Occipital lobe (tissue), 2 donors: Measurements from ENCODE around the gene PEX13. TPM values are rescaled to one million over a fixed set of nuclear protein-coding genes. Genes with fewer than 3 reads are reported as not detected.
"Not testable (repeated sequence)": the region's sequence is repeated elsewhere in the genome, so short reads cannot be mapped to it uniquely, and the experiment has no call there.

Source experiments
- DNase-seq: peaks from one replicate; lab custom pipeline; 2025; lab: John Stamatoyannopoulos, UW
- total RNA-seq: library from RNA; depleted of rRNA; stranded (reverse); fragments of >200 nt; gene quantifications from one replicate; pipeline ENCODE4 v1.2.3, GENCODE V29; 2014

Gene PEX13
- total RNA-seq, 1 donor from 2014 or later, result 79.2 TPM

DNA sequence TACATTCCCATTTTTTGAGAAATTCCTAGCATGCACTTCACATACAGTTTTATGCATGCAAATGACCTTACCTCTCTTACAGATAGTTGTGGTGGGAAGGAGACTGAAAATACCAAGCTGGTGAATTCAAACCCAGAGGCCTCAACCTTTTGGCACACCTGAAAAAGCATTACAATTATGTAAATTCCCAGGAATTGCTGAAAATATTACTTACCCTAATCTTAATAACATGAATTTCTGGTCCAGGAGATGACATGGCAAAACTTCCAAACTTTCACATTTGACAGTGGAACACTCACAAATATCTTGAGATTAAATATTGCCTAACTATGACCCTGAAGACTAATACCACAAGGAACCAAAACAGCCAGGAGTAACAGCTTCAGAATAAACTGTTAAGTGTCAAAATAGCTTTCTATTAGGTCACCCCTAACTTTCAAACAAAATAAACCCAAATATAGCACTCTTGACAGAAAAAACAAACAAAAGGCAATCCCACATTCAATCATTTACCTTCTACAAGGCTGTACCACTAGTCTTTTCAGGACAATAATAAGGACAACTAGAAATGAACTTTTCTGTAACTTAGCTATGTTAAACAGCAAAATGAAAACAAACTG lies 10.9 kb upstream of the PEX13 start:
- no peak for DNase-seq

GRCh38 chr2:61009355-61009754 lies 8.2 kb upstream of the PEX13 start:
- DNase-seq, result no peak

- no peak for DNase-seq
Observed at GRCh38 chr2:61011678-61012077, 5.8 kb upstream of the PEX13 start.

DNA sequence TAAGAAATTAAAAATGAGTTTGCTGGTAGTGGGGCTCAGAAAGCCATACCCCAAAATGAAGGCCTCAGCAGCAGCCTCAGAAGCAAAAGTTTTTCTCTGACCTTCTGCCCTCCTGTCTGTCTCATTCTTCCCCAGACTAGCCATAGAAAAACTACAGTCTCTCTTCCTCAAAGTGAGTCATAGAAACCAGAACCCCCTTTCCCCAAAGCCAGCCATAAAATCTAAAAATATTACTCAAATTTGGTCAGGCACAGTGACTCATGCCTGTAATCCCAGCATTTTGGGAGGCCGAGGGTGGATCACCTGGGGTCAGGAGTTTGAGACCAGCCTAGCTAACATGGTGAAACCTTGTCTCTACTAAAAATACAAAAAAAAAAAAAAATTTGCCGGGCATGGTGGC lies 5.2 kb upstream of the PEX13 start:
- not testable (repeated sequence) for DNase-seq

GRCh38 chr2:61013382-61013781 lies 4.1 kb upstream of the PEX13 start:
- no peak for DNase-seq

GRCh38 chr2:61014763-61015162 lies 2.8 kb upstream of the PEX13 start:
- no peak for DNase-seq

DNA sequence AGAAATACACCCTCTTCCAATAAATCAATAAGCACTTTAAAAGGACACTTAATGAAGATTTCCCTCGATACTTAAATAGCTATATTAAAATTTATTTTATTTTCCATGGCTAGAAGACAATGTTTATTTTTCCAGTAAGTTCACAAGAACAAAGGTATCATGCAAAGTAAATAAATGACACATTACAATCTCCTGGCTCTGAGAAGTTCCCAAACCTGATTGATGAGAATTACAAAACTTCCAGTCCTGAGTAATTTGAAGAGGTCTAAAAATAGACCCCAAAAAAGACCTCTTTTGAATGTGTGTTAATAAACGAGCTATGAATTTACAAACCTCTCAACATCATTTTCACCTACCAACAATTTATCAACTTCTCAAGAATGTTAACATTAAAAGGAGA lies 1.5 kb upstream of the PEX13 start:
- no peak for DNase-seq

- no peak for DNase-seq
Observed at GRCh38 chr2:61016392-61017002, 1.0 kb upstream of the PEX13 start.

GRCh38 chr2:61017003-61017555 lies 441 bp upstream of the PEX13 start:
- peak; percentile 85 for DNase-seq

GRCh38 chr2:61018318-61018755 lies 817 bp downstream of the PEX13 start:
- DNase-seq, result no peak

GRCh38 chr2:61018798-61019197 lies 1.3 kb downstream of the PEX13 start:
- DNase-seq, result no peak

DNA sequence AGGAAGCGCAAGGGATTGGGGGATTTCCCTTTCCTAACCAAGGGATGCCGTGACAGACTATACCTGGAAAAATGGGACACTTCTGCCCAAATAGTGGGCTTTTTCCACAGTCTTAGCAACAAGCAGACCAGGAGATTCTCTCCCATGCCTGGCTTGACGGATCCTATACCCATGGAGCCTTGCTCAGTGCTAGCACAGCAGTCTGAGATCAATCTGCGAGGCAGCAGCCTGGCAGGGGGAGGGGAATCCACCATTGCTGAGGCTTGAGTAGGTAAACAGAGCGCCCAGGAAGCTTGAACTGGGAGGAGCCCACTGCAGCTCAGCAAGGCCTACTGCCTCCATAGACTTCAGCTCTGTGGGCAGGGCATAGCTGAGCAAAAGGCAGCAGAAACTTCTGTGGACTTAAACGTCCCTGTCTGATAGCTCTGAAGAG lies 3.7 kb downstream of the PEX13 start:
- no peak for DNase-seq

GRCh38 chr2:61023670-61024069 lies 6.2 kb downstream of the PEX13 start:
- DNase-seq, result no peak

GRCh38 chr2:61029533-61029932 lies 12.0 kb downstream of the PEX13 start:
- no peak for DNase-seq

- not testable (repeated sequence) for DNase-seq
Observed at GRCh38 chr2:61034592-61034991, 17.1 kb downstream of the PEX13 start.

GRCh38 chr2:61036643-61037042 lies 19.1 kb downstream of the PEX13 start:
- DNase-seq, result not testable (repeated sequence)

DNA sequence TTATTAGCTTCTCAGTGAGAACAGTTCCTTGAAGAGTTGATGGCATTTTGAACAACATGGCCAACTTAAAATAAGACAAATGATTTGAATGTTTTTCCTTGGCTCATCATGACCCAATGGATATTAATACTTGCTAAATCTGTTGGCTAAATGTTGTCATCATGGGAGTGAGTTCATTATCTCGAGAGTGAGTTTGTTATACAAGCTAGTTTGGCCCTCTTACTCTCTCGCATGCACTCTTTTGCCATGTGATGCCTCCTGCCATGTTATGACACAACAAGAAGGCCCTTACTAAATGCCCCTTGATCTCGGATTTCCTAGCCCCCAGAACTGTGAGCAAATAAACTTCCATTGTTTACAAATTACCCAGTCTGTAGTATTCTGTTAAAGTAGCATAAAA lies 25.3 kb downstream of the PEX13 start:
- no peak for DNase-seq

GRCh38 chr2:61044636-61045035 lies 27.1 kb downstream of the PEX13 start:
- DNase-seq, result no peak

- DNase-seq, result no peak
Observed at GRCh38 chr2:61045226-61045625, 27.7 kb downstream of the PEX13 start.

GRCh38 chr2:61045999-61046398 lies 28.5 kb downstream of the PEX13 start:
- DNase-seq, result no peak

DNA sequence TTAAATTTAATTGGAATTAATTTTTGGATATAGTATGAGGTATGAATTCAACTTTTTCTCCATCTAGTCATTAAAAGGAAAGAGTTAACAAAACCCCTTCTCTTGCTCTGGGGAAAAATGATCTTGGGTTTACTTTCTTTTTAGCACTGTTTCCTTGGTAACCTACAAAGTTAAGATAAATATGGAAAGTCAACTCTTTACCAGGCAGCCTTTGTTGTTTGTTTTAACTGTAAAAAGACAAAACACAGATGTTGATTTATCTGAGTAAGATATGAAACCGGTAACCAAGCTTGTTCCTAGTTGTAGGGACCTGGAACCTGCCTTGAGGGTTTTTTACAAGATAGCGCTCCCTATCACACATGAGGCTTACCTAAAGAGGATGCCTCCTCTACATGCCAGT lies 38.0 kb downstream of the PEX13 start:
- no peak for DNase-seq

- DNase-seq, result no peak
Observed at GRCh38 chr2:61057562-61057961, 40.0 kb downstream of the PEX13 start.

DNA sequence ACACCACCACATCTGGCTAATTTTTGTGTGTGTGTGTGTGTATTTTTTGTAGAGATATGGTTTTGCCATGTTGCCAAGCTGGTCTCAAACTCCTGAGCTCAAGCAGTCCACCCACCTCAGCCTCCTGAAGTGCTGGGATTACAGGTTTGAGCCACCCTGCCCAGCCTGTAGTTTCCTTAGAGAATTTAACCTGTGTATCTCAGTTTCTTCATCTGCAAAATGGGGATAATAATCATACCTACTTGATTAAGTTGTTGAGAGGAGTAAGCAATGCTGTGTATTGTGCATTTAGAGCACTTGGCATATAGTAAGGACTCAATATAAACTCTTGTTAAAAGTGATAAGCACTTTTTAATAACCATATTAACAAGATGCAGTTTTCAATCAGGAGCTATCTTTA lies 41.9 kb downstream of the PEX13 start:
- no peak for DNase-seq
